ENCODE data around the gene DYNLT3.

DNA sequence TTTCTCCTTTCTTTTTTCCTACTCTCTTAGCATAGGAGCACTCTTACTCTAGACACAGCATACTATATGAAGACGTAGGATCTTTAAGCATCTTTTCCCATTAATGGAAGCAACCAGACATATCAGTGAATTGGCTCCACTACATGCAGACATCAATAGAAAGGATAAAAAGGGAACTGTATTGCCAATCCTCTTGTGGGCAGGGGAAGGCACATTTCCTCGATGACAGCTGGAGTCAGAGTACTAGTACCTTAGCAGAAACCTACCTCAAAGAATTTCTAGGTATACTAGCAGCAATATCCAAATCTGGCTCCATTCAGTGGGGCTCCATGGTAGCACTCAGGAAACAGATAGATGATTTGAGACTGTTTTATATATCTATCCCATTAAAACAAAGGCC, 47.4 kb downstream of the DYNLT3 start:
- TF ChIP-seq EZH2phosphoT487 (IDR thresholded peaks at IDR 0.05; ENCODE audit: low read depth, severe bottlenecking, unreplicated experiment) (no peak), CTCF (IDR thresholded peaks at IDR 0.05; ENCODE audit: poor library complexity) (no peak), EZH2 (IDR thresholded peaks at IDR 0.05; ENCODE audit: borderline replicate concordance) (no peak)

Data from hepatocyte (in vitro differentiated cells).